GM12891 (cell line): Measurements from ENCODE around the gene ATP1A4.
"Not testable (repeated sequence)": the region's sequence is repeated elsewhere in the genome, so short reads cannot be mapped to it uniquely, and the experiment has no call there.

Source experiments
- DNase-seq: peaks from one replicate; pipeline ENCODE4 v3.0.0; 2011; ENCODE audit warnings: low spot score; ENCODE audit not compliant: insufficient read length
- FAIRE-seq: peaks from 2 replicates; lab custom pipeline; 2011; peaks lifted over from hg19 to GRCh38; lab: Jason Lieb, UNC
- PAX5 ChIP-seq: IDR thresholded peaks from 2 replicates; pipeline ENCODE4 v1.6.1; 2011; ENCODE audit warnings: low read length, moderate library complexity, mild to moderate bottlenecking; ENCODE audit not compliant: insufficient read depth, severe bottlenecking
- POLR2A ChIP-seq: IDR thresholded peaks from 2 replicates; pipeline ENCODE4 v1.6.1; 2011; ENCODE audit warnings: low read depth, low read length, control low read depth
- POLR2AphosphoS5 ChIP-seq: IDR thresholded peaks from 2 replicates; pipeline ENCODE4 v1.6.1; 2011; ENCODE audit warnings: low read depth, low read length, control low read depth
- POU2F2 ChIP-seq: IDR thresholded peaks from 2 replicates; pipeline ENCODE4 v1.6.1; 2011; ENCODE audit warnings: low read depth, mild to moderate bottlenecking, control low read depth, low read length, moderate library complexity
- SPI1 ChIP-seq: IDR thresholded peaks from 2 replicates; pipeline ENCODE4 v1.6.1; 2011; ENCODE audit warnings: low read depth, low read length, control low read depth
- TAF1 ChIP-seq: IDR thresholded peaks from 2 replicates; pipeline ENCODE4 v1.6.1; 2011; ENCODE audit warnings: low read depth, low read length, control low read depth

The ATP1A4 gene

GRCh38 chr1:160123726-160124125, 27.7 kb upstream of the ATP1A4 start:
- FAIRE-seq (no peak), DNase-seq (no peak)

GRCh38 chr1:160124705-160125478, 26.5 kb upstream of the ATP1A4 start:
- no peak for FAIRE-seq
- DNase-seq = no peak
- TF ChIP-seq TAF1 = no peak
- no peak for TF ChIP-seq POLR2AphosphoS5
- TF ChIP-seq SPI1 = no peak
- no peak for TF ChIP-seq POLR2A
- no peak for TF ChIP-seq PAX5
- TF ChIP-seq POU2F2 = no peak

More at GRCh38 chr1:160123726-160124125, 27.7 kb upstream of the ATP1A4 start:
- no peak for TF ChIP-seq POLR2AphosphoS5
- TF ChIP-seq POLR2A = no peak
- no peak for TF ChIP-seq SPI1
- TF ChIP-seq TAF1 = no peak
- no peak for TF ChIP-seq POU2F2
- TF ChIP-seq PAX5 = no peak

- TF ChIP-seq TAF1 (no peak), POLR2A (no peak), SPI1 (no peak), PAX5 (no peak), POLR2AphosphoS5 (no peak), POU2F2 (no peak)
- FAIRE-seq = no peak
- no peak for DNase-seq
These were observed 25.7 kb upstream of the ATP1A4 start for GRCh38 chr1:160125746-160126145.

- FAIRE-seq = not testable (repeated sequence)
These were observed 25.1 kb upstream of the ATP1A4 start for GRCh38 chr1:160126342-160126741.

GRCh38 chr1:160127381-160127780, 24.0 kb upstream of the ATP1A4 start:
- no peak for DNase-seq
- FAIRE-seq = no peak
- no peak for TF ChIP-seq TAF1
- TF ChIP-seq POLR2A = no peak
- TF ChIP-seq POLR2AphosphoS5 = no peak

More at GRCh38 chr1:160126342-160126741, 25.1 kb upstream of the ATP1A4 start:
- DNase-seq = not testable (repeated sequence)

- FAIRE-seq = no peak
- TF ChIP-seq POLR2AphosphoS5 (no peak), SPI1 (no peak), POLR2A (no peak)
- no peak for DNase-seq
These were observed 23.4 kb upstream of the ATP1A4 start for GRCh38 chr1:160127865-160128523.

- FAIRE-seq (no peak), DNase-seq (no peak)
- no peak for TF ChIP-seq TAF1
- no peak for TF ChIP-seq POLR2A
- TF ChIP-seq POLR2AphosphoS5 = no peak
- no peak for TF ChIP-seq SPI1
These were observed 22.8 kb upstream of the ATP1A4 start for GRCh38 chr1:160128636-160129035.

GRCh38 chr1:160129046-160129445, 22.4 kb upstream of the ATP1A4 start:
- DNase-seq = no peak
- no peak for FAIRE-seq
- TF ChIP-seq PAX5 = no peak
- TF ChIP-seq POLR2A = no peak
- no peak for TF ChIP-seq TAF1
- TF ChIP-seq POU2F2 = no peak
- TF ChIP-seq POLR2AphosphoS5 = no peak

GRCh38 chr1:160129558-160129957, 21.8 kb upstream of the ATP1A4 start:
- TF ChIP-seq POU2F2 (no peak), TAF1 (no peak), POLR2AphosphoS5 (no peak), SPI1 (no peak), PAX5 (no peak), POLR2A (no peak)
- FAIRE-seq (no peak), DNase-seq (no peak)

GRCh38 chr1:160129966-160130365, 21.4 kb upstream of the ATP1A4 start:
- TF ChIP-seq SPI1 = no peak
- no peak for TF ChIP-seq TAF1
- TF ChIP-seq PAX5 = no peak
- no peak for TF ChIP-seq POLR2A
- TF ChIP-seq POU2F2 = no peak
- no peak for TF ChIP-seq POLR2AphosphoS5
- FAIRE-seq = no peak
- no peak for DNase-seq

GRCh38 chr1:160130486-160130885, 20.9 kb upstream of the ATP1A4 start:
- TF ChIP-seq PAX5 (no peak), TAF1 (no peak), POU2F2 (no peak), POLR2A (no peak), POLR2AphosphoS5 (no peak), SPI1 (no peak)
- no peak for FAIRE-seq
- no peak for DNase-seq

- TF ChIP-seq POU2F2 (no peak), PAX5 (no peak), TAF1 (no peak), SPI1 (no peak), POLR2A (no peak), POLR2AphosphoS5 (no peak)
- DNase-seq = no peak
- no peak for FAIRE-seq
These were observed 20.5 kb upstream of the ATP1A4 start for GRCh38 chr1:160130939-160131338.
